GM21367 (cell line): ENCODE measurements around the gene TRIM22.

Experiments
- ATAC-seq: cut with Tn5 transposase; IDR thresholded peaks from one replicate; pipeline ENCODE4 v1.9.1; 2021; ENCODE audit not compliant: unreplicated experiment

Gene TRIM22

GRCh38 chr11:5737670-5738392 is 48.2 kb downstream of the TRIM22 start:
- no peak for ATAC-seq

DNA sequence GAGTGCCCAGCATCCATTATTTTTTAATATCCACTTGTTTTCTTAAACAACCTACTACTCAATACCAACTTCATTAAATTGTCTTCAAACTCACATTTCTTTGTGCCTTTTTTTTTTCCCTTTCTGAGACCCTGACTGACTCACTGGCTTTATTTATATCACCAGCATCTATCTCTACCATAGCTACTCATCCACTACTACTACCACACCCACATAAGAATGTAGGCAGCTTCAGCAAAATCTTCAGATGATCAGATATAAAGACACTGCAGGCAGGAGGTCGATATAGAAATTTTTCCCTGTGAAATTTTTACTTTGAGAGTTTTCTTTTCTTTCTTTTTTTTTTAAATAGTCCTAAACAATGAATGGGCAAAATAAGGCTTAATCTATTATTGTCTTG is 48.8 kb downstream of the TRIM22 start:
- ATAC-seq: no peak

DNA sequence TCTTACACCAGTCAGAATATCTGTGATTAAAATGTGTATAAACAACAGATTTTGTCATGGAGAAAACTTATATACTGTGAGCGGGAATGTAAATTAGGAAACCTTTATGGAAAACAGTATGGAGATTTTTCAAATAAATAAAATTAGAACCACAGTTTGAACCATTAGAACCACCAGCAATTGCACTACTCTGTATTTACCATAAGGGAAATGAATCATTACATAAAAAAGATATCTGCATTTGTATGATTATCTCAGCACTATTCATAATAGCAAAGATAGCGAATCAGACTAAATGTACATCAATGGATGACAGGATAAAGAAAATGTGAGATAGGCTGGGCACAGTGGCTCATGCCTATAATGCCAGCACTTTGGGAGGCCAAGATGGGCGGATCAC is 57.0 kb downstream of the TRIM22 start:
- ATAC-seq: no peak

DNA sequence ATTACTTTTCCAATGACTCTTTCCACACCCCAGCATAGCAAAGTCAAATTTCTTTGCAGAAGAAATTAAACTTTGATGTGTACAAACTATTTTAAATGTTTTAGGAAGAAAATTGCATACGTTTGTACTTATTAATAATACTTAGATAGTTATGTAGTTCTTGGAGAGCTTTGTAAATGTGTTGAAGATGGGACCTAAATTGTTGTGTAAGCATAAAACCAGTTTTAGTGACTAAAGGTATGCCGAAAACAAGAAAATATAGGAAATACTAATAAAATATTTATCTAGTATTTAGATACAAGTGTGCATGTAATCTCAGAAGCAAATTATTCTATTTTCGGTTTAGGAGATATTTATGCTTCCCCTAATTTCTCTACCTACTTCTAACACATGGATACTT is 60.2 kb downstream of the TRIM22 start:
- ATAC-seq: no peak

- ATAC-seq: no peak
These were observed 64.4 kb downstream of the TRIM22 start, which contains the start of gene OR52N4 for GRCh38 chr11:5753943-5754342. Gene OR52N4, plus strand, starts transcription at chr11:5754243. Its CDS starts 498 bp downstream, at chr11:5754741.
